K562 (cell line): Measurements from ENCODE around the gene SMG9. TPM values are rescaled to one million over a fixed set of nuclear protein-coding genes. Genes with fewer than 3 reads are reported as not detected.

Experiments
- ARID1B ChIP-seq: fragments of 450-650 bp; IDR thresholded peaks from 2 replicates; pipeline ENCODE4 v1.6.1; 2016; ENCODE audit warnings: antibody characterized with exemption, mild to moderate bottlenecking, inconsistent platforms
- CREB1 ChIP-seq, 2 experiments: sonication (generic) in 1 of 2; formaldehyde crosslinking in 1 of 2; IDR thresholded peaks; 2 replicates each; pipeline versions ENCODE4 v1.6.1 to v1.8.0; 2012 to 2022; ENCODE audit warnings: inconsistent platforms in 1 of 2, mild to moderate bottlenecking in 1 of 2, missing genetic modification reagents in 1 of 2, moderate library complexity in 1 of 2
- DEAF1 ChIP-seq: fragments of 450-650 bp; formaldehyde crosslinking; IDR thresholded peaks from 2 replicates; pipeline ENCODE4 v1.4.0; 2020; ENCODE audit warnings: mild to moderate bottlenecking, moderate library complexity
- JUN ChIP-seq, 2 experiments: sonication (generic) in 1 of 2; formaldehyde crosslinking in 1 of 2; IDR thresholded peaks; 2 replicates each; pipeline versions ENCODE4 v1.6.1 to v1.8.0; 2012 to 2022; ENCODE audit warnings: borderline replicate concordance in 2 of 2, mild to moderate bottlenecking in 2 of 2, improper control_type of control experiment in 1 of 2, low read depth in 1 of 2, low read length in 1 of 2, missing genetic modification reagents in 1 of 2
- JUND ChIP-seq, 2 experiments: IDR thresholded peaks; 2 replicates in 1 of 2; 3 replicates in 1 of 2; pipeline ENCODE4 v1.6.1; 2011; ENCODE audit warnings: borderline replicate concordance in 2 of 2, low read depth in 2 of 2, low read length in 2 of 2, improper control_type of control experiment in 1 of 2, missing biosample characterization in 1 of 2, missing genetic modification characterization in 1 of 2, missing genetic modification reagents in 1 of 2
- KDM1A ChIP-seq, 2 experiments: fragments of 450-650 bp; IDR thresholded peaks; 2 replicates each; pipeline ENCODE4 v1.6.1; 2016; ENCODE audit warnings: mild to moderate bottlenecking in 2 of 2
- MAFK ChIP-seq: IDR thresholded peaks from 2 replicates; pipeline ENCODE4 v1.6.1; 2011; ENCODE audit warnings: low read length, improper control_type of control experiment
- PURB ChIP-seq: sonication (generic); formaldehyde crosslinking; IDR thresholded peaks from 2 replicates; pipeline ENCODE4 v1.9.0; 2021; ENCODE audit warnings: low read depth, mild to moderate bottlenecking, missing genetic modification reagents
- RFX7 ChIP-seq: fragments of 250-450 bp; sonication (Bioruptor Pico); IDR thresholded peaks from 2 replicates; pipeline ENCODE4 v1.5.1; 2021; ENCODE audit warnings: mild to moderate bottlenecking
- SMARCA4 ChIP-seq: fragments of 450-650 bp; IDR thresholded peaks from 2 replicates; pipeline ENCODE4 v1.6.1; 2016
- SMARCE1 ChIP-seq: fragments of 450-650 bp; IDR thresholded peaks from 2 replicates; pipeline ENCODE4 v1.7.1; 2016; ENCODE audit warnings: mild to moderate bottlenecking
- SRSF1 ChIP-seq: fragments of 200-400 bp; formaldehyde crosslinking; IDR thresholded peaks from 2 replicates; pipeline ENCODE4 v1.6.1; 2017; ENCODE audit warnings: mild to moderate bottlenecking, low read depth, low read length, moderate library complexity
- TEAD2 ChIP-seq: fragments of 450-650 bp; IDR thresholded peaks from 2 replicates; pipeline ENCODE4 v1.6.1; 2016; ENCODE audit warnings: missing genetic modification characterization, control low read depth, missing compliant biosample characterization
- ZBTB7A ChIP-seq: IDR thresholded peaks from 2 replicates; pipeline ENCODE4 v1.6.1; 2011; ENCODE audit warnings: low read depth, mild to moderate bottlenecking, low read length, moderate library complexity, borderline replicate concordance; ENCODE audit not compliant: control insufficient read depth
- ZKSCAN3 ChIP-seq: fragments of 250-450 bp; sonication (Bioruptor Pico); IDR thresholded peaks from 2 replicates; pipeline ENCODE4 v1.4.0; 2020
- ZNF3 ChIP-seq: fragments of 250-450 bp; sonication (Bioruptor Pico); IDR thresholded peaks from 2 replicates; pipeline ENCODE4 v1.5.0; 2021; ENCODE audit warnings: mild to moderate bottlenecking, moderate library complexity
- ZNF584 ChIP-seq: fragments of 200-800 bp; sonication (Bioruptor generic); IDR thresholded peaks from 2 replicates; pipeline ENCODE4 v1.6.1; 2016; ENCODE audit warnings: low read depth, mild to moderate bottlenecking, missing genetic modification characterization, missing compliant biosample characterization
- polyA plus RNA-seq, 8 experiments: library from polyadenylated mRNA; depleted of rRNA in 4 of 8; stranded (reverse) in 5 of 8; unstranded in 3 of 8; fragments of >200 nt; fragmentation: Nextera tagmentation in 2 of 8; fragmentation: Illumina TruSeq in 1 of 8; extraction: Ambion mirVana in 2 of 8; extraction: Trizol in 1 of 8; gene quantifications; 2 replicates each; pipeline versions ENCODE4 v1.2.1 to v1.2.3, GENCODE V29; 2011 to 2014; ENCODE audit warnings: inconsistent platforms in 1 of 8, missing spikeins in 1 of 8
- total RNA-seq, 7 experiments: library from RNA; depleted of rRNA in 6 of 7; stranded (reverse); fragments of >200 nt in 6 of 7; fragmentation: Illumina TruSeq in 2 of 7; extraction: Trizol in 2 of 7; gene quantifications; 2 replicates each; pipeline versions ENCODE4 v1.2.1 to v1.2.3, GENCODE V29; 2011 to 2021; ENCODE audit warnings: low replicate concordance in 1 of 7
- TF ChIP-seq, protein P1 (sequence below): fragments of 450-650 bp; IDR thresholded peaks from 2 replicates; pipeline ENCODE4 v1.6.1; 2017; ENCODE audit warnings: antibody characterized with exemption, mild to moderate bottlenecking

Gene SMG9
- total and polyA plus RNA-seq, 9 of the 15 experiments (the other 6 are each of a cell fraction or from before 2014, with no cell fraction given), result 1.7 to 79.7 (median 40.2) TPM

GRCh38 chr19:43768273-43769050, 13.7 kb upstream of the SMG9 start (continued):
- TF ChIP-seq ZNF3 (no peak), SMARCA4 (peak; percentile 61), DEAF1 (CRISPR knock-in tag) (no peak), ARID1B (peak; percentile 54; the same call in 1 of the 2 replicates), JUND (IDR thresholded peaks at IDR 0.05; ENCODE audit: borderline replicate concordance, low read depth, low read length) (peak; percentile 46; the same call in 1 of the 2 replicates), JUND (tag; IDR thresholded peaks at IDR 0.05; ENCODE audit: borderline replicate concordance, low read depth, low read length) (peak; percentile 26; the same call in 1 of the 3 replicates), MAFK (0 out of 2 replicates have a peak, but pooled peaks have one; percentile 13), ZBTB7A (peak; percentile 22; the same call in 1 of the 2 replicates), PURB (CRISPR knock-in tag) (no peak), TEAD2 (tag) (no peak), ZNF584 (CRISPR knock-in tag) (no peak), SMARCE1 (peak; percentile 53; the same call in 1 of the 2 replicates), SRSF1 (no peak), ZKSCAN3 (CRISPR knock-in tag) (no peak), RFX7 (CRISPR knock-in tag) (no peak), JUN (IDR thresholded peaks at IDR 0.05; ENCODE audit: borderline replicate concordance, low read depth, low read length) (peak; percentile 9; the same call in 1 of the 2 replicates), JUN (CRISPR knock-in tag; IDR thresholded peaks at IDR 0.05; ENCODE audit: borderline replicate concordance) (no peak), KDM1A (IDR thresholded peaks at IDR 0.05) (peak; percentile 48 to 51; a peak in 2 of 4 replicates), CREB1 (IDR thresholded peaks at IDR 0.05) (0 out of 2 replicates have a peak, but pooled peaks have one; percentile 42), CREB1 (CRISPR knock-in tag; IDR thresholded peaks at IDR 0.05) (no peak)
- TF ChIP-seq, protein P1, sequence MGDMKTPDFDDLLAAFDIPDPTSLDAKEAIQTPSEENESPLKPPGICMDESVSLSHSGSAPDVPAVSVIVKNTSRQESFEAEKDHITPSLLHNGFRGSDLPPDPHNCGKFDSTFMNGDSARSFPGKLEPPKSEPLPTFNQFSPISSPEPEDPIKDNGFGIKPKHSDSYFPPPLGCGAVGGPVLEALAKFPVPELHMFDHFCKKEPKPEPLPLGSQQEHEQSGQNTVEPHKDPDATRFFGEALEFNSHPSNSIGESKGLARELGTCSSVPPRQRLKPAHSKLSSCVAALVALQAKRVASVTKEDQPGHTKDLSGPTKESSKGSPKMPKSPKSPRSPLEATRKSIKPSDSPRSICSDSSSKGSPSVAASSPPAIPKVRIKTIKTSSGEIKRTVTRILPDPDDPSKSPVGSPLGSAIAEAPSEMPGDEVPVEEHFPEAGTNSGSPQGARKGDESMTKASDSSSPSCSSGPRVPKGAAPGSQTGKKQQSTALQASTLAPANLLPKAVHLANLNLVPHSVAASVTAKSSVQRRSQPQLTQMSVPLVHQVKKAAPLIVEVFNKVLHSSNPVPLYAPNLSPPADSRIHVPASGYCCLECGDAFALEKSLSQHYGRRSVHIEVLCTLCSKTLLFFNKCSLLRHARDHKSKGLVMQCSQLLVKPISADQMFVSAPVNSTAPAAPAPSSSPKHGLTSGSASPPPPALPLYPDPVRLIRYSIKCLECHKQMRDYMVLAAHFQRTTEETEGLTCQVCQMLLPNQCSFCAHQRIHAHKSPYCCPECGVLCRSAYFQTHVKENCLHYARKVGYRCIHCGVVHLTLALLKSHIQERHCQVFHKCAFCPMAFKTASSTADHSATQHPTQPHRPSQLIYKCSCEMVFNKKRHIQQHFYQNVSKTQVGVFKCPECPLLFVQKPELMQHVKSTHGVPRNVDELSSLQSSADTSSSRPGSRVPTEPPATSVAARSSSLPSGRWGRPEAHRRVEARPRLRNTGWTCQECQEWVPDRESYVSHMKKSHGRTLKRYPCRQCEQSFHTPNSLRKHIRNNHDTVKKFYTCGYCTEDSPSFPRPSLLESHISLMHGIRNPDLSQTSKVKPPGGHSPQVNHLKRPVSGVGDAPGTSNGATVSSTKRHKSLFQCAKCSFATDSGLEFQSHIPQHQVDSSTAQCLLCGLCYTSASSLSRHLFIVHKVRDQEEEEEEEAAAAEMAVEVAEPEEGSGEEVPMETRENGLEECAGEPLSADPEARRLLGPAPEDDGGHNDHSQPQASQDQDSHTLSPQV, result peak; percentile 43; the same call in 1 of the 2 replicates
